Breast epithelium (tissue), 3 donors: Measurements from ENCODE around the gene CD244.

Experiments used
- POLR2A ChIP-seq: fragments of 450-650 bp; IDR thresholded peaks from one replicate; pipeline ENCODE4 v1.6.1; 2016; ENCODE audit warnings: antibody characterized with exemption, mild to moderate bottlenecking, moderate library complexity
- POLR2AphosphoS5 ChIP-seq, 3 donors: sonication (generic); formaldehyde crosslinking; IDR thresholded peaks; one replicate each; pipeline ENCODE4 v1.6.1; 2017; ENCODE audit warnings: antibody characterized with exemption in 3 of 3
- TF ChIP-seq, protein P1 (sequence below), 3 donors: fragments of 450-650 bp; IDR thresholded peaks; one replicate each; pipeline ENCODE4 v1.5.1; 2016 to 2017; ENCODE audit warnings: antibody characterized with exemption in 3 of 3, mild to moderate bottlenecking in 3 of 3, moderate library complexity in 3 of 3

DNA sequence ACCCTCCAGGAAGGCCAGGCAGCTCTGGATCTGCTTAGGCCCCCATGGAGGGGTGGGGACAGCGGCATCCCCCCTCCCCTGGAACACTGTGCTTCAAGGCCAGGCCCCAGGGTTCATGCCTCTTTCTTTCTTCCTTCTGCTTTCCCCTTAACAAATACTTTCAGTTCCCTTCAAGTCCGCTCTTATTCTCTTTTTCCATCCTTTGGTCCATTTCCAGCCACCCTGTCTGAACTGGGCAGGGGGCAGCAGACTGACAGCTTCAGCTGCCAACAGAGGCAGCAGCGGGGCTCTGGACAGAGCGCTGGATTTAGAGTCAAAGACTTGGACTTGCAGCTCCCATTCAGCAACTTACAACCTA, 1.1 kb upstream of the CD244 start:
- TF ChIP-seq, protein P1, sequence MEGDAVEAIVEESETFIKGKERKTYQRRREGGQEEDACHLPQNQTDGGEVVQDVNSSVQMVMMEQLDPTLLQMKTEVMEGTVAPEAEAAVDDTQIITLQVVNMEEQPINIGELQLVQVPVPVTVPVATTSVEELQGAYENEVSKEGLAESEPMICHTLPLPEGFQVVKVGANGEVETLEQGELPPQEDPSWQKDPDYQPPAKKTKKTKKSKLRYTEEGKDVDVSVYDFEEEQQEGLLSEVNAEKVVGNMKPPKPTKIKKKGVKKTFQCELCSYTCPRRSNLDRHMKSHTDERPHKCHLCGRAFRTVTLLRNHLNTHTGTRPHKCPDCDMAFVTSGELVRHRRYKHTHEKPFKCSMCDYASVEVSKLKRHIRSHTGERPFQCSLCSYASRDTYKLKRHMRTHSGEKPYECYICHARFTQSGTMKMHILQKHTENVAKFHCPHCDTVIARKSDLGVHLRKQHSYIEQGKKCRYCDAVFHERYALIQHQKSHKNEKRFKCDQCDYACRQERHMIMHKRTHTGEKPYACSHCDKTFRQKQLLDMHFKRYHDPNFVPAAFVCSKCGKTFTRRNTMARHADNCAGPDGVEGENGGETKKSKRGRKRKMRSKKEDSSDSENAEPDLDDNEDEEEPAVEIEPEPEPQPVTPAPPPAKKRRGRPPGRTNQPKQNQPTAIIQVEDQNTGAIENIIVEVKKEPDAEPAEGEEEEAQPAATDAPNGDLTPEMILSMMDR (IDR thresholded peaks at IDR 0.05), result no peak
- TF ChIP-seq POLR2AphosphoS5 (IDR thresholded peaks at IDR 0.05), result no peak
- no peak for TF ChIP-seq POLR2A
